ENCODE data around the gene NPSR1.

NPSR1 gene

GRCh38 chr7:34720289-34720688 is 62.3 kb downstream of the NPSR1 start:
- TF ChIP-seq CTCF (IDR thresholded peaks at IDR 0.05): no peak
- Histone ChIP-seq H3K9me3 (no peaks in the 10 kb centered on the region), H3K27ac (no peak overlapping the region), H3K4me1 (ENCODE audit: control insufficient read depth in 1 of 2, insufficient read depth in 1 of 2, low read depth in 1 of 2, low read length in 1 of 2) (no peaks in the 10 kb centered on the region), H3K4me3 (ENCODE audit: low read depth in 1 of 2, low read length in 1 of 2) (no peak overlapping the region), H3K27me3 (no peaks in the 10 kb centered on the region), H3K36me3 (no peaks in the 10 kb centered on the region)

- Histone ChIP-seq H3K4me3 (ENCODE audit: low read depth in 1 of 2, low read length in 1 of 2) (no peak overlapping the region), H3K27ac (no peak overlapping the region), H3K36me3 (no peaks in the 10 kb centered on the region), H3K4me1 (ENCODE audit: control insufficient read depth in 1 of 2, insufficient read depth in 1 of 2, low read depth in 1 of 2, low read length in 1 of 2) (no peaks in the 10 kb centered on the region), H3K9me3 (no peaks in the 10 kb centered on the region), H3K27me3 (no peaks in the 10 kb centered on the region)
- TF ChIP-seq CTCF (IDR thresholded peaks at IDR 0.05): no peak
These were observed 65.3 kb downstream of the NPSR1 start for GRCh38 chr7:34723338-34723737.

GRCh38 chr7:34723866-34724490 is 66.0 kb downstream of the NPSR1 start:
- Histone ChIP-seq H3K4me3 (ENCODE audit: low read depth in 1 of 2, low read length in 1 of 2) (no peak overlapping the region), H3K27me3 (no peaks in the 10 kb centered on the region), H3K4me1 (ENCODE audit: control insufficient read depth in 1 of 2, insufficient read depth in 1 of 2, low read depth in 1 of 2, low read length in 1 of 2) (no peaks in the 10 kb centered on the region), H3K27ac (no peak overlapping the region), H3K9me3 (no peaks in the 10 kb centered on the region), H3K36me3 (no peaks in the 10 kb centered on the region)
- TF ChIP-seq CTCF (IDR thresholded peaks at IDR 0.05): no peak

- TF ChIP-seq CTCF (IDR thresholded peaks at IDR 0.05): no peak
- Histone ChIP-seq H3K4me3 (ENCODE audit: low read depth in 1 of 2, low read length in 1 of 2) (no peak overlapping the region), H3K4me1 (ENCODE audit: control insufficient read depth in 1 of 2, insufficient read depth in 1 of 2, low read depth in 1 of 2, low read length in 1 of 2) (no peaks in the 10 kb centered on the region), H3K9me3 (no peaks in the 10 kb centered on the region), H3K36me3 (no peaks in the 10 kb centered on the region), H3K27ac (no peak overlapping the region), H3K27me3 (no peaks in the 10 kb centered on the region)
These were observed 68.2 kb downstream of the NPSR1 start for GRCh38 chr7:34726221-34726620.

GRCh38 chr7:34727464-34727995 is 69.5 kb downstream of the NPSR1 start:
- Histone ChIP-seq H3K4me1 (ENCODE audit: control insufficient read depth in 1 of 2, insufficient read depth in 1 of 2, low read depth in 1 of 2, low read length in 1 of 2) (no peaks in the 10 kb centered on the region), H3K4me3 (ENCODE audit: low read depth in 1 of 2, low read length in 1 of 2) (no peak overlapping the region), H3K36me3 (no peaks in the 10 kb centered on the region), H3K9me3 (no peaks in the 10 kb centered on the region), H3K27me3 (no peaks in the 10 kb centered on the region), H3K27ac (no peak overlapping the region)
- TF ChIP-seq CTCF (IDR thresholded peaks at IDR 0.05): no peak
